ENCODE results near the gene EREG.

EREG gene

GRCh38 chr4:74433043-74433442 lies 68.1 kb downstream of the EREG start:
- H3K4me3 ChIP-seq (ENCODE audit: low read depth, low read length) = no peak overlapping the region
- no peak for TF ChIP-seq CTCF (IDR thresholded peaks at IDR 0.05; ENCODE audit: borderline replicate concordance, insufficient read depth, low read depth, low read length)

- TF ChIP-seq CTCF (IDR thresholded peaks at IDR 0.05; ENCODE audit: borderline replicate concordance, insufficient read depth, low read depth, low read length) = no peak
- no peak overlapping the region for H3K4me3 ChIP-seq (ENCODE audit: low read depth, low read length)
Measured at GRCh38 chr4:74433541-74434172, 68.7 kb downstream of the EREG start.

- H3K4me3 ChIP-seq (ENCODE audit: low read depth, low read length) = no peak overlapping the region
- TF ChIP-seq CTCF (IDR thresholded peaks at IDR 0.05; ENCODE audit: borderline replicate concordance, insufficient read depth, low read depth, low read length) = no peak
Measured at GRCh38 chr4:74435296-74435695, 70.4 kb downstream of the EREG start.

GRCh38 chr4:74437866-74438265 lies 72.9 kb downstream of the EREG start:
- H3K4me3 ChIP-seq (ENCODE audit: low read depth, low read length) = no peak overlapping the region
- TF ChIP-seq CTCF (IDR thresholded peaks at IDR 0.05; ENCODE audit: borderline replicate concordance, insufficient read depth, low read depth, low read length) = no peak
